Measurements from ENCODE around the gene DPH6.

The DPH6 gene

GRCh38 chr15:35323141-35323540, 222.8 kb downstream of the DPH6 start:
- H3K9ac ChIP-seq (ENCODE audit: low read length) = no peak overlapping the region
- H3K4me3 ChIP-seq (ENCODE audit: low read length) = no peak overlapping the region
- H3K4me1 ChIP-seq (ENCODE audit: control insufficient read depth, low read depth, low read length) = no peaks in the 10 kb centered on the region
- no peaks in the 10 kb centered on the region for H3K27me3 ChIP-seq (ENCODE audit: control insufficient read depth, insufficient read depth, low read length)
- H3K36me3 ChIP-seq (ENCODE audit: control insufficient read depth, low read depth, low read length) = no peaks in the 10 kb centered on the region
- H3K9me3 ChIP-seq (ENCODE audit: control insufficient read depth, low read depth, low read length) = no peaks in the 10 kb centered on the region
- H3K27ac ChIP-seq (ENCODE audit: low read length) = no peak overlapping the region

GRCh38 chr15:35321926-35322325, 224.0 kb downstream of the DPH6 start:
- Histone ChIP-seq H3K9ac (ENCODE audit: low read length) (no peak overlapping the region), H3K36me3 (ENCODE audit: control insufficient read depth, low read depth, low read length) (no peaks in the 10 kb centered on the region), H3K27me3 (ENCODE audit: control insufficient read depth, insufficient read depth, low read length) (no peaks in the 10 kb centered on the region), H3K9me3 (ENCODE audit: control insufficient read depth, low read depth, low read length) (no peaks in the 10 kb centered on the region), H3K4me1 (ENCODE audit: control insufficient read depth, low read depth, low read length) (no peaks in the 10 kb centered on the region), H3K27ac (ENCODE audit: low read length) (no peak overlapping the region), H3K4me3 (ENCODE audit: low read length) (no peak overlapping the region)

- H3K4me3 ChIP-seq (ENCODE audit: low read length) = no peak overlapping the region
- H3K4me1 ChIP-seq (ENCODE audit: control insufficient read depth, low read depth, low read length) = no peaks in the 10 kb centered on the region
- no peaks in the 10 kb centered on the region for H3K27me3 ChIP-seq (ENCODE audit: control insufficient read depth, insufficient read depth, low read length)
- H3K27ac ChIP-seq (ENCODE audit: low read length) = no peak overlapping the region
- H3K36me3 ChIP-seq (ENCODE audit: control insufficient read depth, low read depth, low read length) = no peaks in the 10 kb centered on the region
- no peak overlapping the region for H3K9ac ChIP-seq (ENCODE audit: low read length)
- H3K9me3 ChIP-seq (ENCODE audit: control insufficient read depth, low read depth, low read length) = no peaks in the 10 kb centered on the region
Observed at GRCh38 chr15:35320911-35321310, 225.1 kb downstream of the DPH6 start.

All from iPS-18a (cell line).